Measurements from ENCODE around the gene STEAP1B. TPM values are rescaled to one million over a fixed set of nuclear protein-coding genes. Genes with fewer than 3 reads are reported as not detected.
A peak's percentile ranks its signal among the peaks of the same experiment; 100 is the strongest.

Gene STEAP1B
- polyA plus RNA-seq, 1 of the 3 experiments (the other 2 are of a cell fraction) = 14.7 TPM

GRCh38 chr7:22420973-22421635 lies 78.9 kb downstream of the STEAP1B start:
- no peaks in the 10 kb centered on the region for H4K20me1 ChIP-seq (ENCODE audit: insufficient read depth)
- H3K4me2 ChIP-seq = no peak overlapping the region
- no peak for DNase-seq
- no peak overlapping the region for H2AFZ ChIP-seq (ENCODE audit: low read depth)
- H3K4me1 ChIP-seq (ENCODE audit: control insufficient read depth in 1 of 2, insufficient read depth in 2 of 2, low read depth in 1 of 2, low read length in 1 of 2) = peaks cover 0 to 10% of the 10 kb centered on the region in 2 experiments; a peak in 2 of 4 replicates
- no peaks in the 10 kb centered on the region for H3K9me3 ChIP-seq
- no peak overlapping the region for H3K9ac ChIP-seq
- no peak overlapping the region for H3K4me3 ChIP-seq (ENCODE audit: low read depth in 2 of 2, low read length in 1 of 2)
- WGBS (ENCODE audit: low lambda C conversion rate) = 60% methylated on average over 2 of the region's 2 CpGs
- no peak overlapping the region for H3K27ac ChIP-seq (ENCODE audit: low read depth in 2 of 2, low read length in 1 of 2)
- no peaks in the 10 kb centered on the region for H3K27me3 ChIP-seq (ENCODE audit: insufficient read depth)
- TF ChIP-seq MAX (IDR thresholded peaks at IDR 0.05; ENCODE audit: low read depth) = no peak
- 0 out of 2 replicates have a peak, but pooled peaks have one; percentile 24 for TF ChIP-seq POLR2AphosphoS5 (IDR thresholded peaks at IDR 0.05; ENCODE audit: low read depth, low read length)
- no peak for TF ChIP-seq MXI1 (IDR thresholded peaks at IDR 0.05; ENCODE audit: low read depth, low read length)
- TF ChIP-seq FOSL2 (IDR thresholded peaks at IDR 0.05; ENCODE audit: borderline replicate concordance, low read depth) = no peak
- TF ChIP-seq TAF1 (IDR thresholded peaks at IDR 0.05; ENCODE audit: borderline replicate concordance, low read depth, low read length) = no peak
- TF ChIP-seq JUND (IDR thresholded peaks at IDR 0.05) = peak; percentile 25; the same call in 1 of the 2 replicates
- TF ChIP-seq NFIC (IDR thresholded peaks at IDR 0.05; ENCODE audit: borderline replicate concordance) = peak; percentile 73; the same call in 1 of the 2 replicates
- TF ChIP-seq TCF12 (IDR thresholded peaks at IDR 0.05) = peak; percentile 47; the same call in 1 of the 2 replicates
- no peak for TF ChIP-seq FOXM1 (IDR thresholded peaks at IDR 0.05; ENCODE audit: low read depth)
- TF ChIP-seq EP300 (IDR thresholded peaks at IDR 0.05; ENCODE audit: borderline replicate concordance in 1 of 2, low read depth in 1 of 2, low read length in 1 of 2) = 0 out of 4 replicates have a peak, but pooled peaks of 1 of the 2 experiments have one; percentile 11
- TF ChIP-seq PBX3 (IDR thresholded peaks at IDR 0.05) = peak; percentile 66
- no peak for TF ChIP-seq FOXJ3 (CRISPR knock-in tag; IDR thresholded peaks at IDR 0.05)
- TF ChIP-seq SMC3 (IDR thresholded peaks at IDR 0.05; ENCODE audit: low read depth, low read length) = no peak
- no peak for TF ChIP-seq CHD2 (IDR thresholded peaks at IDR 0.05; ENCODE audit: low read length, partially characterized antibody)
- CTCF ChIA-PET = interaction anchor here (1.3 to 5.1 kb wide), 3 partner anchors 18 to 311 kb away, joined by 3 to 19 read pairs (median 4); no protein-coding TSS in a partner anchor
- no peaks in the 10 kb centered on the region for H3K9me2 ChIP-seq
- H3K79me2 ChIP-seq (ENCODE audit: insufficient read depth) = no peaks in the 10 kb centered on the region
- POLR2A ChIA-PET = no interaction called here
- H3K36me3 ChIP-seq (replicated peaks in 1 of 2; ENCODE audit: control insufficient read depth in 1 of 2, insufficient read depth in 2 of 2, low read length in 1 of 2) = peaks cover 0 to 6% of the 10 kb centered on the region in 2 experiments
- peaks cover 3% of the 10 kb centered on the region for H3F3A ChIP-seq (replicated peaks; ENCODE audit: insufficient read depth)

GRCh38 chr7:22420008-22420407 lies 80.0 kb downstream of the STEAP1B start:
- CTCF ChIA-PET = interaction anchor here (1.3 to 5.1 kb wide), 2 partner anchors 20 to 310 kb away, joined by 4 to 19 read pairs; no protein-coding TSS in a partner anchor
- H3K4me2 ChIP-seq = no peak overlapping the region

More at GRCh38 chr7:22420008-22420407, 80.0 kb downstream of the STEAP1B start:
- POLR2A ChIA-PET = no interaction called here
- Histone ChIP-seq H3K36me3 (replicated peaks in 1 of 2; ENCODE audit: control insufficient read depth in 1 of 2, insufficient read depth in 2 of 2, low read length in 1 of 2) (peaks cover 0 to 6% of the 10 kb centered on the region in 2 experiments), H3K79me2 (ENCODE audit: insufficient read depth) (no peaks in the 10 kb centered on the region), H3K4me1 (ENCODE audit: control insufficient read depth in 1 of 2, insufficient read depth in 2 of 2, low read depth in 1 of 2, low read length in 1 of 2) (peaks cover 0 to 10% of the 10 kb centered on the region in 2 experiments; a peak in 2 of 4 replicates), H3K9ac (no peak overlapping the region), H2AFZ (ENCODE audit: low read depth) (no peak overlapping the region), H3F3A (replicated peaks; ENCODE audit: insufficient read depth) (peaks cover 3% of the 10 kb centered on the region), H3K27ac (ENCODE audit: low read depth in 2 of 2, low read length in 1 of 2) (no peak overlapping the region), H4K20me1 (ENCODE audit: insufficient read depth) (no peaks in the 10 kb centered on the region), H3K9me3 (no peaks in the 10 kb centered on the region), H3K4me3 (ENCODE audit: low read depth in 2 of 2, low read length in 1 of 2) (no peak overlapping the region), H3K9me2 (no peaks in the 10 kb centered on the region), H3K27me3 (ENCODE audit: insufficient read depth) (no peaks in the 10 kb centered on the region)
- WGBS (ENCODE audit: low lambda C conversion rate) = 100% methylated on average over 2 of the region's 2 CpGs
- TF ChIP-seq REST (IDR thresholded peaks at IDR 0.05; ENCODE audit: low read depth, low read length) (no peak), RFX5 (IDR thresholded peaks at IDR 0.05; ENCODE audit: low read length) (no peak), PBX3 (IDR thresholded peaks at IDR 0.05) (no peak), EZH2phosphoT487 (IDR thresholded peaks at IDR 0.05; ENCODE audit: borderline replicate concordance, low read depth) (no peak), MXI1 (IDR thresholded peaks at IDR 0.05; ENCODE audit: low read depth, low read length) (no peak), SMC3 (IDR thresholded peaks at IDR 0.05; ENCODE audit: low read depth, low read length) (no peak)
- no peak for DNase-seq
